MM.1S (cell line): Measurements from ENCODE around the gene PIGB.

Experiments used
- DNase-seq: peaks from one replicate; pipeline ENCODE4 v3.0.0-alpha.2; 2015
- H2AFZ ChIP-seq: fragments of 300-600 bp; sonication (generic); 2 replicates; pipeline ENCODE4 v1.6.0; 2016; ENCODE audit warnings: antibody characterized with exemption, low read length
- H3F3A ChIP-seq: fragments of 300-600 bp; sonication (generic); 2 replicates; pipeline ENCODE4 v1.6.1; 2016; ENCODE audit warnings: mild to moderate bottlenecking, antibody characterized with exemption, low read length, moderate library complexity, mixed read lengths; ENCODE audit not compliant: insufficient read depth
- H3K27ac ChIP-seq: fragments of 300-600 bp; sonication (generic); 2 replicates; pipeline ENCODE4 v1.5.1; 2016; ENCODE audit warnings: mild to moderate bottlenecking, low read length
- H3K27me3 ChIP-seq: fragments of 300-600 bp; sonication (generic); replicated peaks from 2 replicates; pipeline ENCODE4 v1.6.0; 2016; ENCODE audit warnings: low read length; ENCODE audit not compliant: insufficient read depth
- H3K36me3 ChIP-seq: fragments of 300-600 bp; sonication (generic); replicated peaks from 2 replicates; pipeline ENCODE4 v1.6.1; 2016; ENCODE audit warnings: mild to moderate bottlenecking, low read length, mixed read lengths; ENCODE audit not compliant: insufficient read depth
- H3K4me1 ChIP-seq: fragments of 300-600 bp; sonication (generic); 2 replicates; pipeline ENCODE4 v1.6.1; 2016; ENCODE audit warnings: low read length, mixed read lengths
- H3K4me2 ChIP-seq: fragments of 300-600 bp; sonication (generic); 2 replicates; pipeline ENCODE4 v1.6.0; 2016; ENCODE audit warnings: low read depth, low read length
- H3K4me3 ChIP-seq: fragments of 300-600 bp; sonication (generic); 2 replicates; pipeline ENCODE4 v1.5.1; 2016; ENCODE audit warnings: low read length, mixed read lengths
- H3K79me2 ChIP-seq: fragments of 300-600 bp; sonication (generic); 2 replicates; pipeline ENCODE4 v1.6.1; 2016; ENCODE audit warnings: mixed run types, low read length, mixed read lengths
- H3K9ac ChIP-seq: fragments of 300-600 bp; sonication (generic); 2 replicates; pipeline ENCODE4 v1.6.1; 2016; ENCODE audit warnings: low read length, mixed read lengths
- H3K9me2 ChIP-seq: fragments of 300-600 bp; sonication (generic); replicated peaks from 2 replicates; pipeline ENCODE4 v1.6.1; 2016; ENCODE audit warnings: mild to moderate bottlenecking, low read length, mixed read lengths; ENCODE audit not compliant: insufficient read depth
- H3K9me3 ChIP-seq: fragments of 300-600 bp; sonication (generic); replicated peaks from 2 replicates; pipeline ENCODE4 v1.6.1; 2016; ENCODE audit warnings: mild to moderate bottlenecking, low read length, mixed read lengths; ENCODE audit not compliant: insufficient read depth
- H4K20me1 ChIP-seq: fragments of 300-600 bp; sonication (generic); 2 replicates; pipeline ENCODE4 v1.6.1; 2016; ENCODE audit warnings: mild to moderate bottlenecking, low read length, moderate library complexity, mixed read lengths; ENCODE audit not compliant: insufficient read depth
- CTCF ChIP-seq: fragments of 300-600 bp; sonication (generic); IDR thresholded peaks from 2 replicates; pipeline ENCODE4 v1.5.1; 2016; ENCODE audit warnings: antibody characterized with exemption, low read length, mixed read lengths
- EZH2 ChIP-seq: fragments of 300-600 bp; sonication (generic); optimal IDR thresholded peaks from 2 replicates; pipeline ENCODE3; 2017; ENCODE audit warnings: low read depth, mild to moderate bottlenecking, antibody characterized with exemption, low read length, mixed read lengths
- EZH2phosphoT487 ChIP-seq: fragments of 300-600 bp; sonication (generic); IDR thresholded peaks from 2 replicates; pipeline ENCODE4 v1.6.1; 2018; ENCODE audit warnings: antibody characterized with exemption, low read length

Gene PIGB

GRCh38 chr15:55387027-55387426, 68.0 kb downstream of the PIGB start:
- TF ChIP-seq EZH2 (no peak), CTCF (no peak), EZH2phosphoT487 (no peak)
- H3K9ac ChIP-seq = no peak overlapping the region
- no peaks in the 10 kb centered on the region for H3K9me2 ChIP-seq
- H3F3A ChIP-seq = no peaks in the 10 kb centered on the region; the same call in 1 of the 2 replicates
- H3K79me2 ChIP-seq = peaks cover 22% of the 10 kb centered on the region
- no peak overlapping the region for H2AFZ ChIP-seq
- no peak for DNase-seq
- H3K36me3 ChIP-seq = no peaks in the 10 kb centered on the region
- no peak overlapping the region for H3K4me3 ChIP-seq
- no peak overlapping the region for H3K27ac ChIP-seq
- H3K4me2 ChIP-seq = no peak overlapping the region
- H4K20me1 ChIP-seq = no peaks in the 10 kb centered on the region
- H3K9me3 ChIP-seq = no peaks in the 10 kb centered on the region
- H3K27me3 ChIP-seq = no peaks in the 10 kb centered on the region
- 0 out of 2 replicates have a peak, but pooled peaks cover 6% of the 10 kb centered on the region for H3K4me1 ChIP-seq

GRCh38 chr15:55389264-55389607, 70.2 kb downstream of the PIGB start:
- Histone ChIP-seq H3K27me3 (no peaks in the 10 kb centered on the region), H3K4me1 (0 out of 2 replicates have a peak, but pooled peaks cover 6% of the 10 kb centered on the region), H3K4me2 (no peak overlapping the region), H3K9ac (no peak overlapping the region), H3K9me2 (no peaks in the 10 kb centered on the region), H4K20me1 (no peaks in the 10 kb centered on the region), H3K4me3 (no peak overlapping the region), H2AFZ (no peak overlapping the region), H3K27ac (no peak overlapping the region), H3K79me2 (peaks cover 36% of the 10 kb centered on the region), H3K9me3 (no peaks in the 10 kb centered on the region), H3F3A (no peaks in the 10 kb centered on the region; the same call in 1 of the 2 replicates), H3K36me3 (no peaks in the 10 kb centered on the region)
- no peak for DNase-seq
- no peak for TF ChIP-seq EZH2
- TF ChIP-seq CTCF = no peak
- no peak for TF ChIP-seq EZH2phosphoT487

- H4K20me1 ChIP-seq = no peaks in the 10 kb centered on the region
- no peak overlapping the region for H3K27ac ChIP-seq
- no peaks in the 10 kb centered on the region for H3K4me1 ChIP-seq
- TF ChIP-seq CTCF (no peak), EZH2 (no peak), EZH2phosphoT487 (no peak)
- no peak overlapping the region for H2AFZ ChIP-seq
- no peaks in the 10 kb centered on the region for H3K9me3 ChIP-seq
- H3K4me3 ChIP-seq = no peak overlapping the region
- no peaks in the 10 kb centered on the region for H3K36me3 ChIP-seq
- no peaks in the 10 kb centered on the region for H3K9me2 ChIP-seq
- H3F3A ChIP-seq = no peaks in the 10 kb centered on the region
- H3K27me3 ChIP-seq = no peaks in the 10 kb centered on the region
- no peak overlapping the region for H3K9ac ChIP-seq
- H3K79me2 ChIP-seq = peaks cover 84% of the 10 kb centered on the region
- no peak for DNase-seq
- no peak overlapping the region for H3K4me2 ChIP-seq
Observed at GRCh38 chr15:55394694-55395093, 75.7 kb downstream of the PIGB start.
